Activated gamma-delta T cell treated with anti-CD3 and anti-CD28 coated beads, Interleukin-2, amount 50 U/mL, for 16 hours (primary cell): ENCODE results near the gene NKAIN2.
"Not testable (repeated sequence)": the region's sequence is repeated elsewhere in the genome, so short reads cannot be mapped to it uniquely, and the experiment has no call there.

Experiments
- DNase-seq: peaks from one replicate; pipeline ENCODE4 v3.0.0-alpha.2; 2020; ENCODE audit warnings: low read depth

Gene NKAIN2

GRCh38 chr6:124319410-124319809 lies 515.7 kb downstream of the NKAIN2 start:
- no peak for DNase-seq

GRCh38 chr6:124324237-124324636 lies 520.6 kb downstream of the NKAIN2 start:
- no peak for DNase-seq

- no peak for DNase-seq
Observed at GRCh38 chr6:124330197-124330596, 526.5 kb downstream of the NKAIN2 start.

GRCh38 chr6:124334359-124334758 lies 530.7 kb downstream of the NKAIN2 start:
- DNase-seq, result no peak

- DNase-seq, result no peak
Observed at GRCh38 chr6:124339610-124340334, 536.1 kb downstream of the NKAIN2 start.

GRCh38 chr6:124348339-124348738 lies 544.7 kb downstream of the NKAIN2 start:
- DNase-seq, result not testable (repeated sequence)

GRCh38 chr6:124355146-124355545 lies 551.5 kb downstream of the NKAIN2 start:
- no peak for DNase-seq

GRCh38 chr6:124356276-124356810 lies 552.7 kb downstream of the NKAIN2 start:
- DNase-seq, result no peak

GRCh38 chr6:124356811-124357210 lies 553.1 kb downstream of the NKAIN2 start:
- DNase-seq, result no peak

- no peak for DNase-seq
Observed at GRCh38 chr6:124368131-124368530, 564.5 kb downstream of the NKAIN2 start.

- DNase-seq, result no peak
Observed at GRCh38 chr6:124371974-124372475, 568.4 kb downstream of the NKAIN2 start.

- DNase-seq, result no peak
Observed at GRCh38 chr6:124373386-124373785, 569.7 kb downstream of the NKAIN2 start.

GRCh38 chr6:124389127-124389526 lies 585.5 kb downstream of the NKAIN2 start:
- DNase-seq, result no peak

- DNase-seq, result no peak
Observed at GRCh38 chr6:124393536-124393935, 589.9 kb downstream of the NKAIN2 start.

- DNase-seq, result no peak
Observed at GRCh38 chr6:124396361-124396760, 592.7 kb downstream of the NKAIN2 start.

GRCh38 chr6:124400261-124400999 lies 596.8 kb downstream of the NKAIN2 start:
- no peak for DNase-seq

- DNase-seq, result not testable (repeated sequence)
Observed at GRCh38 chr6:124410425-124410824, 606.8 kb downstream of the NKAIN2 start.

GRCh38 chr6:124412657-124413056 lies 609.0 kb downstream of the NKAIN2 start:
- not testable (repeated sequence) for DNase-seq

GRCh38 chr6:124420116-124420840 lies 616.6 kb downstream of the NKAIN2 start:
- DNase-seq, result no peak

GRCh38 chr6:124423621-124424020 lies 620.0 kb downstream of the NKAIN2 start:
- no peak for DNase-seq

GRCh38 chr6:124430740-124431318 lies 627.2 kb downstream of the NKAIN2 start:
- no peak for DNase-seq

GRCh38 chr6:124432620-124433019 lies 629.0 kb downstream of the NKAIN2 start:
- no peak for DNase-seq
